A549 (cell line): ENCODE measurements around the gene PMPCB.
"Not testable (repeated sequence)": the region's sequence is repeated elsewhere in the genome, so short reads cannot be mapped to it uniquely, and the experiment has no call there.

Experiments
- USF2 ChIP-seq: fragments of 450-650 bp; IDR thresholded peaks from 2 replicates; pipeline ENCODE4 v1.6.1; 2014; ENCODE audit warnings: antibody characterized with exemption
- TF ChIP-seq, protein P1 (sequence below): fragments of >200 bp; sonication (Bioruptor Twin); formaldehyde crosslinking; IDR thresholded peaks from 3 replicates; pipeline ENCODE4 v1.5.1; 2016

DNA sequence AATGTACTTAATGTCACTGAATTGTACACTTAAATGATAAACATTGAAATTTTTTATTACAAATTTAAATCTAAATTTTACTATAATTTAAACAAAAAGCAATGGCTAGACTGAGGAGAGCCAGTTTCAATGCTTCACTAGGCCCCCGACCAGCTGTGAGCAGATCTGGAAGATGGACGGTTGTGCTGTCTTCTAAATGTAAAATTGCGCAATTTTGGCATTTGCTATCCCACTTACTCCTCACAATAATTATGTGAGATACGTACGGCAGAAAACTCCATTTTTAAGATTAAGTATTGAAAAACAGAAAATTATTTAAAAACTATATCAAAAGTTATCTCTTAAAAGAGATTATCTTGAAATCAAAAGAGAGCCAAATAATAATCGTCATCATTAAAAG, 23.9 kb upstream of the PMPCB start:
- TF ChIP-seq USF2 = not testable (repeated sequence)
- TF ChIP-seq, protein P1, sequence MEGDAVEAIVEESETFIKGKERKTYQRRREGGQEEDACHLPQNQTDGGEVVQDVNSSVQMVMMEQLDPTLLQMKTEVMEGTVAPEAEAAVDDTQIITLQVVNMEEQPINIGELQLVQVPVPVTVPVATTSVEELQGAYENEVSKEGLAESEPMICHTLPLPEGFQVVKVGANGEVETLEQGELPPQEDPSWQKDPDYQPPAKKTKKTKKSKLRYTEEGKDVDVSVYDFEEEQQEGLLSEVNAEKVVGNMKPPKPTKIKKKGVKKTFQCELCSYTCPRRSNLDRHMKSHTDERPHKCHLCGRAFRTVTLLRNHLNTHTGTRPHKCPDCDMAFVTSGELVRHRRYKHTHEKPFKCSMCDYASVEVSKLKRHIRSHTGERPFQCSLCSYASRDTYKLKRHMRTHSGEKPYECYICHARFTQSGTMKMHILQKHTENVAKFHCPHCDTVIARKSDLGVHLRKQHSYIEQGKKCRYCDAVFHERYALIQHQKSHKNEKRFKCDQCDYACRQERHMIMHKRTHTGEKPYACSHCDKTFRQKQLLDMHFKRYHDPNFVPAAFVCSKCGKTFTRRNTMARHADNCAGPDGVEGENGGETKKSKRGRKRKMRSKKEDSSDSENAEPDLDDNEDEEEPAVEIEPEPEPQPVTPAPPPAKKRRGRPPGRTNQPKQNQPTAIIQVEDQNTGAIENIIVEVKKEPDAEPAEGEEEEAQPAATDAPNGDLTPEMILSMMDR = not testable (repeated sequence)
